NOMO-1 (cell line): ENCODE data around the gene ABCB6.
"Not testable (repeated sequence)": the region's sequence is repeated elsewhere in the genome, so short reads cannot be mapped to it uniquely, and the experiment has no call there.

Experiments
- DNase-seq, 2 experiments: peaks; one replicate each; lab custom pipeline; 2025; ENCODE audit not compliant: unreplicated experiment in 2 of 2; lab: John Stamatoyannopoulos, UW

The ABCB6 gene

GRCh38 chr2:219218732-219219701, at the start of gene ABCB6:
Gene ABCB6, minus strand, starts transcription at chr2:219218958. Its CDS starts 285 bp downstream, at chr2:219218673.
- DNase-seq, result no peak

GRCh38 chr2:219268294-219268693, 49.5 kb upstream of the ABCB6 start:
- DNase-seq, result no peak

- DNase-seq, result no peak
Measured at GRCh38 chr2:219266886-219267285, 48.1 kb upstream of the ABCB6 start.

- DNase-seq, result no peak
Measured at GRCh38 chr2:219266232-219266631, 47.5 kb upstream of the ABCB6 start.

- no peak for DNase-seq
Measured at GRCh38 chr2:219261024-219261855, 42.5 kb upstream of the ABCB6 start.

- not testable (repeated sequence) for DNase-seq
Measured at GRCh38 chr2:219258942-219259341, 40.2 kb upstream of the ABCB6 start.

GRCh38 chr2:219254590-219255201, 35.9 kb upstream of the ABCB6 start:
- DNase-seq, result peak; percentile 65 to 89

- DNase-seq, result peak; percentile 64 to 75
Measured at GRCh38 chr2:219253753-219254589, 35.2 kb upstream of the ABCB6 start, which contains the start of gene TUBA4A. Gene TUBA4A, minus strand, starts transcription at chr2:219253918. Its CDS starts 60 bp downstream, at chr2:219253858.

GRCh38 chr2:219252900-219253752, 34.4 kb upstream of the ABCB6 start, which contains the start of gene TUBA4B:
Gene TUBA4B, plus strand, starts transcription at chr2:219253243. Its CDS starts 165 bp downstream, at chr2:219253408.
- DNase-seq, result peak; percentile 51 to 55

- DNase-seq, result no peak
Measured at GRCh38 chr2:219252570-219252899, 33.8 kb upstream of the ABCB6 start.

GRCh38 chr2:219252084-219252483, 33.3 kb upstream of the ABCB6 start:
- no peak for DNase-seq

GRCh38 chr2:219251656-219252055, 32.9 kb upstream of the ABCB6 start:
- DNase-seq, result no peak

- peak; percentile 61 to 63 for DNase-seq
Measured at GRCh38 chr2:219250049-219250781, 31.5 kb upstream of the ABCB6 start.

GRCh38 chr2:219249203-219249980, 30.6 kb upstream of the ABCB6 start:
- peak; percentile 47 to 77 for DNase-seq

GRCh38 chr2:219248845-219249202, 30.1 kb upstream of the ABCB6 start:
- no peak for DNase-seq

- DNase-seq, result no peak
Measured at GRCh38 chr2:219247678-219248642, 29.2 kb upstream of the ABCB6 start.

GRCh38 chr2:219246559-219246958, 27.8 kb upstream of the ABCB6 start:
- DNase-seq, result no peak
